Left lung (tissue), 10 donors: ENCODE results near the gene NHERF2. TPM values are rescaled to one million over a fixed set of nuclear protein-coding genes. Genes with fewer than 3 reads are reported as not detected.

ENCODE experiments used
- ATAC-seq: fragments of 200-7000 bp; cut with Tn5 transposase; one replicate; pipeline ENCODE4 v1.9.1; 2020; ENCODE audit warnings: moderate library complexity
- DNase-seq, 4 donors: peaks; one replicate each; pipeline ENCODE4 v3.0.0-alpha.2; 2013 to 2020
- H3K27ac ChIP-seq, 2 donors: fragments of 200-600 bp; sonication (generic) in 1 of 2; one replicate each; pipeline versions ENCODE4 v1.5.0 to v1.8.0; 2020 to 2021
- H3K27me3 ChIP-seq, 2 donors: fragments of 200-600 bp; sonication (generic) in 1 of 2; one replicate each; pipeline versions ENCODE4 v1.5.0 to v1.8.0; 2020 to 2021
- H3K36me3 ChIP-seq, 2 donors: fragments of 200-600 bp; sonication (generic) in 1 of 2; one replicate each; pipeline versions ENCODE4 v1.5.0 to v1.8.0; 2020 to 2021
- H3K4me1 ChIP-seq, 2 donors: fragments of 200-600 bp; one replicate each; pipeline ENCODE4 v1.8.0; 2021
- H3K4me3 ChIP-seq, 2 donors: fragments of 200-600 bp; sonication (generic) in 1 of 2; one replicate each; pipeline versions ENCODE4 v1.5.0 to v1.8.0; 2020 to 2021; ENCODE audit warnings: mild to moderate bottlenecking in 1 of 2
- H3K9me3 ChIP-seq, 2 donors: fragments of 200-600 bp; sonication (generic) in 1 of 2; one replicate each; pipeline versions ENCODE4 v1.5.0 to v1.8.0; 2020 to 2021
- intact Hi-C, 2 donors: fragments of 100-400 bp; cut with DNase I; formaldehyde crosslinking; loops; one replicate each; pipeline versions ENCODE4 v1.11.2 to v1.14.2; 2022
- polyA plus RNA-seq, 6 donors: library from polyadenylated mRNA; unstranded; fragments of 120-200 nt; gene quantifications; one replicate each; pipeline ENCODE4 v1.2.1, GENCODE V29; 2013; ENCODE audit not compliant: insufficient read length in 6 of 6
- total RNA-seq, 2 donors: library from RNA; stranded (reverse); fragmentation: NEBNext Ultra II Directional; extraction: Animal tissue kit (Norgen Biotek cat#: 25700); gene quantifications; one replicate each; pipeline ENCODE4 v1.2.1, GENCODE V29; 2021
- TF ChIP-seq, protein P1 (sequence below), 2 donors: fragments of 200-600 bp; sonication (generic) in 1 of 2; IDR thresholded peaks; one replicate each; pipeline versions ENCODE4 v1.5.0 to v1.8.0; 2021; ENCODE audit warnings: antibody characterized with exemption in 2 of 2
- donor health status: DM: no; HTN: yes; CAD: no.
- donor health status: DM: no; HTN: no; CAD: no.

Gene NHERF2
- total and polyA plus RNA-seq, 8 donors = 68.1 to 349 (median 109) TPM

DNA sequence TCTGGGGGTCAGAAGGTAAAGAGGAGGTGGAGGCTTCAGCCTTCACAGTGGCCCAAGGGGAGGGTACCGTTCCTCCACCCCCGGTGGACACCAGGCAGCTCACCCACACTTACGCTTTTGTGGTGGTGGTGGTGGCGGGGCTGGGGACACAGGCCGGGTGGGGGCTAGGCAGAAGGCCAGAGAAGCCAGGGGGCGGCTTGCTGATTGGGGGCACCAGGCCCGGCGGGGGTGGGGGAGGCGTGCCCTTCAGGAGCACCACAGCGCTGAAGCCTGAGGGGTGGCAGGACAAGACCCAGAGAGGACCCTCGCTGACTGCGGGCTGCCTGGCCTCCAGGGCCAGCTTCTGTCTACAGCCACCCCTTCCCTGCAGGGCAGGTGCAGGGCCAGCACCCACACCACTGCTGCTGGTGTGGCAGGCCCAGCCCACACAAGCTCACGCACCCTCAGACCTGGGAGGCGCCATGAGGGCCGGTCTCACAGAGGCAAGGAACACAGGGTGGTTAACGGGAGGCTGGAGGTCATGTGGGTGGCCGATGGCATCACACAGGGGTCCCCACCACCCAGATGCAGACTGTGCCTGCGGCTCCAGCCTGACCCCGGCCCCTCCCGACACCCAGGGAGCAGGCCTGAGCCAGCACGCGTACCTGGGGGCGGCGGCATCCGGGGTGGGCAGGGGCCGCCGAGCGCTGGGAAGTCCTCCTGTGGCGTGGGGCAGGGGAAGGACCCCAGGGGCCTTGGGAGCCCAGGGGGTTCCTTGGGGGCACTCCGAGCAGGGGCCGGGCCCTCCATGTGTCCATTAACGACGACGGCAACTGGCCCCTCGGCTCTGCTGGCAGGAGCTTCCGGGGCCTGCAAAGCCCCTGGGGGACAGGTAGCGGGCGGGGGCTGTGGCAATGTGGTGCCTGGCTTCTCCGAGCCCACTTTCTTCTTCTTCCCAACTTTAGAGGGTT is 27.6 kb upstream of the NHERF2 start:
- H3K4me3 ChIP-seq = no peak overlapping the region
- TF ChIP-seq, protein P1, sequence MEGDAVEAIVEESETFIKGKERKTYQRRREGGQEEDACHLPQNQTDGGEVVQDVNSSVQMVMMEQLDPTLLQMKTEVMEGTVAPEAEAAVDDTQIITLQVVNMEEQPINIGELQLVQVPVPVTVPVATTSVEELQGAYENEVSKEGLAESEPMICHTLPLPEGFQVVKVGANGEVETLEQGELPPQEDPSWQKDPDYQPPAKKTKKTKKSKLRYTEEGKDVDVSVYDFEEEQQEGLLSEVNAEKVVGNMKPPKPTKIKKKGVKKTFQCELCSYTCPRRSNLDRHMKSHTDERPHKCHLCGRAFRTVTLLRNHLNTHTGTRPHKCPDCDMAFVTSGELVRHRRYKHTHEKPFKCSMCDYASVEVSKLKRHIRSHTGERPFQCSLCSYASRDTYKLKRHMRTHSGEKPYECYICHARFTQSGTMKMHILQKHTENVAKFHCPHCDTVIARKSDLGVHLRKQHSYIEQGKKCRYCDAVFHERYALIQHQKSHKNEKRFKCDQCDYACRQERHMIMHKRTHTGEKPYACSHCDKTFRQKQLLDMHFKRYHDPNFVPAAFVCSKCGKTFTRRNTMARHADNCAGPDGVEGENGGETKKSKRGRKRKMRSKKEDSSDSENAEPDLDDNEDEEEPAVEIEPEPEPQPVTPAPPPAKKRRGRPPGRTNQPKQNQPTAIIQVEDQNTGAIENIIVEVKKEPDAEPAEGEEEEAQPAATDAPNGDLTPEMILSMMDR (IDR thresholded peaks at IDR 0.05) = no peak
- DNase-seq = peak in 1 of 4 donors; percentile 71
- no peaks in the 10 kb centered on the region for H3K27me3 ChIP-seq
- H3K4me1 ChIP-seq = peaks cover 4 to 10% of the 10 kb centered on the region in 2 donors
- H3K9me3 ChIP-seq = no peaks in the 10 kb centered on the region
- H3K27ac ChIP-seq = no peak overlapping the region
- intact Hi-C loops = no loop called here
- H3K36me3 ChIP-seq = peaks cover 0 to 67% of the 10 kb centered on the region in 2 donors
- ATAC-seq = no peak

DNA sequence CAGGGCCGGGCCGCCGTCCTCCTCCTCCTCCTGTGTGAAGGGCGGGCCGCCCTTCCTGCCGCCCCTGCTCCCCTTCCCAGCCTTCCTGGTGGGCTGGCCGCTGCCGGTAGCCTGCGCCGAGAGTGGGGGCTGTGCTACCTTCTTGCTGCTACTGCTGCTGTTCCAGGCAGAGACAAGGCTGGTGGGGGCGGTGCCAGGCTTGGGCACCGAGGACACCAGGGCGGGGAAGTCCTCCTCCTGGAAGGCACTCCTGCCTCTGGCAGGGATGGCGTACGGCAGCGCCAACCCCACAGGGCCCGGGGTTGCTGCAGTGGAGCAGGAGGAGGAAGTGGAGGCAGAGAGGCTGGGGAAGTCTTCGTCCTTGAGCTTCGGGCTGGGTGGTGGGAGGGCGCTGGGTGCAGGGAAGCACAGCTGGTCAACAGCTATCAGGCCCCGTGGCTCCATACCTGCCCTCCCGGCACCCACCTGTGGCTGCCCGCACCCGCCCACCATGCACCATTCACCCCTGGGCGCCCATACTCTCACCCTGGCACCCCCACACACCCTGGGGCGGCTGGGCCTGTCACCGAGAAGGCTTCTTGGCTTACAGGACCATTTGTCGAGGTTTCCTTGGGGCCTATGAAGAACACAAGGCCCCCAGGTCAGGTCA is 26.7 kb upstream of the NHERF2 start:
- DNase-seq (no peak), ATAC-seq (no peak)
- no peaks in the 10 kb centered on the region for H3K9me3 ChIP-seq
- no peaks in the 10 kb centered on the region for H3K27me3 ChIP-seq
- peaks cover 8 to 18% of the 10 kb centered on the region in 2 donors for H3K4me1 ChIP-seq
- TF ChIP-seq, protein P1 (IDR thresholded peaks at IDR 0.05) = no peak
- H3K36me3 ChIP-seq = peaks cover 0 to 67% of the 10 kb centered on the region in 2 donors
- H3K27ac ChIP-seq = no peak overlapping the region
- intact Hi-C loops = no loop called here
- H3K4me3 ChIP-seq = no peak overlapping the region

DNA sequence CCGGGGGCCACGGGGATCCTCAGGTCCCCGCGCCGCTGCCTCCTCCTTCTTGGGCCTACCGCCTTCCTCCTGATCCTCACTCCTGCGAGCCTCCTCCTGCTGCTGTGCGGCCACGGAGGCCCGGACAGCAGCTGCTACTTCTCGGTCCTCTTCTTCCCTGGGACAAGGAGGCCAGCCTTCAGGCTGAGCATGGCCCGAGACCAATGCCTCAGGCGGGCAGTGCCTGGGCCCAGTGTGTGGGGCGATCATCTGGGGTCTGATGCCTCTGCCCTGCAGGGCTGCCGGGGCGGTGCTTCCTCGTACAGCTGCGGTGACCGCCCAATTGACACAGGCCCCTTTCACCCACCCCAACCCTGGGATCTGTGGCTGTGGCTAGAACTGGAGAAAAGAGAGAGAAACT is 25.7 kb upstream of the NHERF2 start:
- Histone ChIP-seq H3K27me3 (no peaks in the 10 kb centered on the region), H3K4me3 (no peak overlapping the region), H3K4me1 (peaks cover 14 to 29% of the 10 kb centered on the region in 2 donors), H3K9me3 (no peaks in the 10 kb centered on the region), H3K27ac (no peak overlapping the region), H3K36me3 (peaks cover 0 to 67% of the 10 kb centered on the region in 2 donors)
- intact Hi-C loops = no loop called here
- no peak for ATAC-seq
- TF ChIP-seq, protein P1 (IDR thresholded peaks at IDR 0.05) = no peak
- DNase-seq = peak in 1 of 4 donors; percentile 69

DNA sequence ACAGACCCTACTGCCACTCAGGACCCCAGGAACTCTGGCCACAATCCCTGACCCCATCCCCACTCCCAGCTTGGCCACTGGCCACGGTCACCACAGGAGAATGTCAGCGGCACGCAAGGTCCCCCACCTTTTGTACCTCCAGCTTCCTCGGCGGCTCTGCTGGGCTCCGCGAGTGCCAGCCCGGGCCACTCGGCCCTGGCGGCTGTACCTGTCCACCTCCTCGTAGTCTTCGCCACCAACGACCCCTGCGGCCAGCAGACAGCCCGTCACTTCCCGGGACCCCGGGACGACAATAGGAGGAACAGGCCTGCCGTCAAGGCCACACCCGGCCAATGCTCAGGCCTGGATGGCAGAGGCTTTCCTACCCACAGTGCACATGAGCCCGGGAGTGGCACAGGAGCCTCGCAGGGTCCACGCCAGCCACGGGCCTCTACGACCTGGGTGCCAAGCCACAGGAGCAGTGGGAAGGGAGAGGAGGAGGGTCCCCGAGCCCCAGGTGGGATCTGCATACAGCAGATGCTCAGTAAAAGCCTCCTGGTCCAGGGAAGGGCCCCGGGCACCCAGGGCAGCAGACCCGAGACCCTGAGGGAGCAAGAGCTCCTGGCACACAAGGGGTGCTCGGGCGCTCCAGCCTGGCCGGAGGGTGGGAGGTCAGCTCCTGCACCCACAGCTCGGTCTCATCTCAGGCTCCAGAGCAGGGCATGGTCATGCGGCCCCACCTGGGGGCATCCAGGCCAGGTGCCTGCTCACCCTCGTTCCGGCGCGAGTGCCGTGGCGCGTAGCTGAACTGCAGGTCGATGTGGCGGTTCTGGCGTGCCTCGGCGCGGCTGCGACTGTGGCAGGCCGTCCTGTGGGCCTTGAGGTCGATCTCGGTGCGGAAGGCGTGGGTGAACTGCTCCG is 25.0 kb upstream of the NHERF2 start:
- H3K4me3 ChIP-seq = no peak overlapping the region
- peaks cover 14 to 34% of the 10 kb centered on the region in 2 donors for H3K4me1 ChIP-seq
- TF ChIP-seq, protein P1 (IDR thresholded peaks at IDR 0.05) = no peak
- H3K9me3 ChIP-seq = no peaks in the 10 kb centered on the region
- DNase-seq (peak in 1 of 4 donors; percentile 80), ATAC-seq (no peak)
- intact Hi-C loops = no loop called here
- H3K36me3 ChIP-seq = peaks cover 0 to 67% of the 10 kb centered on the region in 2 donors
- H3K27me3 ChIP-seq = no peaks in the 10 kb centered on the region
- no peak overlapping the region for H3K27ac ChIP-seq
